ENCODE data around the gene SH2B3.

The SH2B3 gene

DNA sequence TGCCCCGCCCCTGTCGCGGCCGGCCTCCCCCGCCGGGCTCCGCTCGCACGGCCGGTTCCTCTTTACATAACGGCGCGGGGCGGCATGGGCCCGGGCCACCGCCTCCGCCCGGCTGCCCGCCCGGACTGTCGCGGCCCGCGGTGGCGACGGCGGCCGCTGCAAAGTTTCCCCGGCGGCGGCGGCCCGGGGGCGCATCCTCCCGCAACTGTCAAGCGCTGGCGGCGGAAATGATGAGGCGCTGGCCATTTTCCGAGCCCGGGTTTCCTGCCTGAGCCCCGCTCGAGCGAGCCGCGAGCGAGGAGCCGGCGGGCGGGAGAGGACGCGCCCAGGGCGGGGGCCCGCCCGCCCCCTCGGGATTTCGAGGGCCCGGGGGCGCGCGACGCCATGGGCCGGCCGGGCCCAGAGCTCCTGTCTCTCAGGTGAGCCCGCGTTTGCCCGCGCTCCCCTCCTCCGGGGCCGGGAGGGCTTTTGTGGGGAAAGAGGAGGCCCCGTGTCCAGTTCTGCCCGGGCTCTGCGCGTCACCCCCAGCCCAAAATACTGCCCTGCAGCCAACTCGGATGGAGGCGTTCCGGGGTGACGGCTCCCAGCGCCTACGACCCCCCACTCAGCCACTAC, at the start of gene SH2B3:
Gene SH2B3, plus strand, starts transcription at position 65 of the 615 bp plus-strand sequence. CDS start 12,223 bp downstream, outside the sequence.
- TF ChIP-seq, protein P1, sequence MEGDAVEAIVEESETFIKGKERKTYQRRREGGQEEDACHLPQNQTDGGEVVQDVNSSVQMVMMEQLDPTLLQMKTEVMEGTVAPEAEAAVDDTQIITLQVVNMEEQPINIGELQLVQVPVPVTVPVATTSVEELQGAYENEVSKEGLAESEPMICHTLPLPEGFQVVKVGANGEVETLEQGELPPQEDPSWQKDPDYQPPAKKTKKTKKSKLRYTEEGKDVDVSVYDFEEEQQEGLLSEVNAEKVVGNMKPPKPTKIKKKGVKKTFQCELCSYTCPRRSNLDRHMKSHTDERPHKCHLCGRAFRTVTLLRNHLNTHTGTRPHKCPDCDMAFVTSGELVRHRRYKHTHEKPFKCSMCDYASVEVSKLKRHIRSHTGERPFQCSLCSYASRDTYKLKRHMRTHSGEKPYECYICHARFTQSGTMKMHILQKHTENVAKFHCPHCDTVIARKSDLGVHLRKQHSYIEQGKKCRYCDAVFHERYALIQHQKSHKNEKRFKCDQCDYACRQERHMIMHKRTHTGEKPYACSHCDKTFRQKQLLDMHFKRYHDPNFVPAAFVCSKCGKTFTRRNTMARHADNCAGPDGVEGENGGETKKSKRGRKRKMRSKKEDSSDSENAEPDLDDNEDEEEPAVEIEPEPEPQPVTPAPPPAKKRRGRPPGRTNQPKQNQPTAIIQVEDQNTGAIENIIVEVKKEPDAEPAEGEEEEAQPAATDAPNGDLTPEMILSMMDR (conservative IDR thresholded peaks at IDR 0.05; ENCODE audit: low read depth, low read length) = no peak
- Histone ChIP-seq H3K4me3 (IDR thresholded peaks at IDR 0.05; ENCODE audit: insufficient read depth, low read depth, low read length) (no peak within 1 kb of the TSS), H3K9ac (peak within 1 kb of the TSS; percentile 71), H3K4me2 (peak within 1 kb of the TSS; percentile 93), H3K79me2 (ENCODE audit: insufficient read depth, low read depth) (peaks cover 43% of the 10 kb centered on the region), H2AFZ (ENCODE audit: low read depth) (peak within 1 kb of the TSS; percentile 14; the same call in 1 of the 2 replicates), H4K20me1 (ENCODE audit: insufficient read depth) (no peaks in the 10 kb centered on the region), H3K36me3 (ENCODE audit: insufficient read depth) (no peaks in the 10 kb centered on the region), H3K27me3 (ENCODE audit: insufficient read depth, low read depth) (no peaks in the 10 kb centered on the region), H3K4me1 (ENCODE audit: low read depth, poor library complexity, severe bottlenecking) (peaks cover 64% of the 10 kb centered on the region), H3K27ac (peak within 1 kb of the TSS; percentile 76)

DNA sequence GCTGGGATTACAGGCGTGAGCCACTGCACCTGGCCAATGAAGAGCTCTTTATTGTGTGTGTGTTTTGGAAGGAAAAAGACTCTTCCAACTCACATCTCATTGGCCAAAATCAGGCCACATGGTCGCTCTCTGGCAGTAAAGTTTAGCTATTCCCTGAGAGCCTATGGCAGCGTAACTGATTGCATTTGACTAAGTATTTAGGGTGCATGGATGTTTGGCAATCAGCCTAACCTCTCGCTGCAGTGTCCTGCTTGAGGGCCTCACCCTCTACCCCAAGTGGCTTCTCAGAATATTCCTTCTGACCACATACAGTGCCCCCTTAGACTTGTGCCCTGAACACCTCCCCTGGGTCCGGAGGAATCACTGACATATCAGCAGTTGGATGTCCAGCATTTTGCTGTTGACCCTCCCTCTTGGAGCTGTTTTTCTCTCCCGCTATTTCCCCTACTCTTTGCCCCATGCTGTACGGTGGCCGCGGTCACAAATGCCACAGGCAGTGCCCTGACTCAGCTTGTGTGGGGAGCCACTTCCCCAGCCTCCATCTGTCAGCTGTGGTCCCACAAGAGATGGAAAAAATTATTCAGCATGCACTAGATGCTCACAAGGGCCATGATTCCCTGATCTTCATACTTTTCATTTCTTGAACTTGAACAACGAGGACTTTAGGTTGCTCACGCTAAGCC, 46.4 kb upstream of the SH2B3 start:
- Histone ChIP-seq H2AFZ (ENCODE audit: low read depth) (no peak overlapping the region), H3K4me1 (ENCODE audit: low read depth, poor library complexity, severe bottlenecking) (no peaks in the 10 kb centered on the region), H3K79me2 (ENCODE audit: insufficient read depth, low read depth) (no peaks in the 10 kb centered on the region), H3K36me3 (ENCODE audit: insufficient read depth) (no peaks in the 10 kb centered on the region), H3K27ac (no peak overlapping the region), H3K4me2 (no peak overlapping the region), H4K20me1 (ENCODE audit: insufficient read depth) (no peaks in the 10 kb centered on the region), H3K4me3 (IDR thresholded peaks at IDR 0.05; ENCODE audit: insufficient read depth, low read depth, low read length) (no peak overlapping the region), H3K27me3 (ENCODE audit: insufficient read depth, low read depth) (no peaks in the 10 kb centered on the region), H3K9ac (no peak overlapping the region)
- TF ChIP-seq, protein P1 (conservative IDR thresholded peaks at IDR 0.05; ENCODE audit: low read depth, low read length) = no peak

DNA sequence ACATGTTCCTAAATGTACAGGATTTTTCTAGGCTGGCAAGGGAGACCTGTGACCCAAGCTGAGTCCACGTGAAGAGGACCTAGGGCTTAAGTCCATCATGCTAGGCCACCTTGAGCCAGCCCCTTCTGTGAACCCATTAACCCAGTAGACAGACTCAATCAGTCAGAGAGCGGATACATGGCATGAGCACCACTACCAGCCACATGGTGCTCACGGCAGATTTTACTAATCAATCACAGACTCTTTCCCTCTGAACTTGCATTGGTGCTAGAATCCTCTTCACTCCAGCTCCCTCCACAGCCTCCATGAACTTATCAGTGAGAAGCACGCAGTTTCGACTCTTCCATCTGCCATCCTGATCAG, 45.8 kb upstream of the SH2B3 start:
- H3K27ac ChIP-seq = no peak overlapping the region
- H3K36me3 ChIP-seq (ENCODE audit: insufficient read depth) = no peaks in the 10 kb centered on the region
- H3K4me1 ChIP-seq (ENCODE audit: low read depth, poor library complexity, severe bottlenecking) = no peaks in the 10 kb centered on the region
- no peak overlapping the region for H3K4me3 ChIP-seq (IDR thresholded peaks at IDR 0.05; ENCODE audit: insufficient read depth, low read depth, low read length)
- no peak overlapping the region for H3K9ac ChIP-seq
- H3K4me2 ChIP-seq = no peak overlapping the region
- no peaks in the 10 kb centered on the region for H3K79me2 ChIP-seq (ENCODE audit: insufficient read depth, low read depth)
- H3K27me3 ChIP-seq (ENCODE audit: insufficient read depth, low read depth) = no peaks in the 10 kb centered on the region
- no peak overlapping the region for H2AFZ ChIP-seq (ENCODE audit: low read depth)
- H4K20me1 ChIP-seq (ENCODE audit: insufficient read depth) = no peaks in the 10 kb centered on the region
- TF ChIP-seq, protein P1 (conservative IDR thresholded peaks at IDR 0.05; ENCODE audit: low read depth, low read length) = no peak

DNA sequence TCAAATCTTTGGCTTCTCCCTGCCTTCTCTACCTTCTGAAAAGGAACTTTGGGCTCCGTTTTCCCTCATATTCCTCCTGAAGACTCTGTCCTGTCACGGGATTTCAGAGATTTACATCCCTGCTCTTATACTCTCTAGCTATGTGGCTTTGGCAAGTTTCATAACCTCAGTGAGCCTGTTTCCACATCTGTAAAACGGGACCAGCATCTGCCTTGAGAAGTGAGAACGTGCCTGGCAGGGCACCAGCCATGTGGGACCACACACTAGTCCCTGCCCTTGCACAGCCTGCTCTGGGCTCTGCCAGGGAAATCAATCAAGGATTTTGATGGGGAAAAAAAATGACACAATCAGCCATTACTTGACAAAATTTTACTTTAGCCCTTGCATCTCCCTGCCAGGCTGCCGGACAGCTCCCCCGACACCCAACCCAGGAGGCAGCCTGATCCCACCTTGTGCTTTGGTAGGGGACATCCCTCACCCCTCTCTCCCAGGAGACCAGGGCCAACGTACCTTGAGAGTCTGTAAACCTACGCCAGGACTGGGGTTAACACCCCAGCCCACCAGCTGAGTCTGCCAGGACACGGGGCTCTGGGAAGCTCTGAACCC, 45.3 kb upstream of the SH2B3 start:
- no peak overlapping the region for H3K4me2 ChIP-seq
- TF ChIP-seq, protein P1 (conservative IDR thresholded peaks at IDR 0.05; ENCODE audit: low read depth, low read length) = no peak
- no peaks in the 10 kb centered on the region for H3K4me1 ChIP-seq (ENCODE audit: low read depth, poor library complexity, severe bottlenecking)
- no peak overlapping the region for H2AFZ ChIP-seq (ENCODE audit: low read depth)
- no peaks in the 10 kb centered on the region for H3K36me3 ChIP-seq (ENCODE audit: insufficient read depth)
- no peak overlapping the region for H3K9ac ChIP-seq
- H3K27ac ChIP-seq = no peak overlapping the region
- H4K20me1 ChIP-seq (ENCODE audit: insufficient read depth) = no peaks in the 10 kb centered on the region
- no peaks in the 10 kb centered on the region for H3K79me2 ChIP-seq (ENCODE audit: insufficient read depth, low read depth)
- H3K4me3 ChIP-seq (IDR thresholded peaks at IDR 0.05; ENCODE audit: insufficient read depth, low read depth, low read length) = no peak overlapping the region
- H3K27me3 ChIP-seq (ENCODE audit: insufficient read depth, low read depth) = no peaks in the 10 kb centered on the region

Data from KMS-11 (cell line).